Measurements from ENCODE around the gene LEUTX. TPM values are rescaled to one million over a fixed set of nuclear protein-coding genes. Genes with fewer than 3 reads are reported as not detected.

LEUTX gene
- total and polyA plus RNA-seq, 4 donors: not detected

DNA sequence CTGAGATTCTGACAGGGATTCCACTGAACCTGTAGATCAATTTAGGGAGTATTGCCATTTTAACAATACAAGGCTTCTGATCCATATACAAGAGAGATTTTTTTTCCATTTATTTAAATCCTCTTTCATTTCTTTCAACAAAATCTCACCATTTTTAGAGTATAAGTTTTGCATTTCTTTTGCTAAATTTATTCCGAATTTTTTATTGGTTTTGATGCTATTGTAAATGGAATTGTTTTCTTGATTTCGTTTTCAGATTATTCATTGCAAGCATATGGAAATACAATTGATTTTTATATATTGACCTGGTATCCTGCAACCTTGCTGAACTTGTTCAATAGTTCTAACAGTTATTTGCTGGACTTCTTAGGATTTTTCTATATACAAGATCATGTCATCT lies 18.4 kb downstream of the LEUTX start:
- Histone ChIP-seq H3K27ac (ENCODE audit: low read depth in 1 of 2, low read length in 2 of 2) (no peak overlapping the region), H3K4me1 (ENCODE audit: control insufficient read depth in 4 of 4, insufficient read depth in 4 of 4, low read length in 3 of 4) (peaks cover 0 to 4% (median 1%) of the 10 kb centered on the region in 4 donors), H3K9ac (ENCODE audit: low read depth in 1 of 2, low read length in 2 of 2) (no peak overlapping the region), H3K4me3 (ENCODE audit: low read depth in 1 of 3, low read length in 3 of 3) (no peak overlapping the region), H3K27me3 (ENCODE audit: control insufficient read depth in 4 of 4, insufficient read depth in 4 of 4, low read length in 3 of 4) (peaks cover 0 to 3% (median 1%) of the 10 kb centered on the region in 4 donors), H3K9me3 (ENCODE audit: control insufficient read depth in 4 of 4, low read length in 3 of 4) (no peaks in the 10 kb centered on the region), H3K36me3 (ENCODE audit: control insufficient read depth in 4 of 4, insufficient read depth in 3 of 4, low read depth in 1 of 4, low read length in 3 of 4) (no peaks in the 10 kb centered on the region)
- 48% methylated on average over 2 of the region's 2 CpGs for WGBS
- DNase-seq (ENCODE audit: low spot score): no peak
- TF ChIP-seq HNF4A (conservative IDR thresholded peaks at IDR 0.05) (no peak), YY1 (IDR thresholded peaks at IDR 0.05) (no peak), RAD21 (IDR thresholded peaks at IDR 0.05) (no peak), RXRA (IDR thresholded peaks at IDR 0.05) (no peak), NR2F2 (IDR thresholded peaks at IDR 0.05) (no peak), EGR1 (IDR thresholded peaks at IDR 0.05; ENCODE audit: low read depth in 2 of 2) (no peak)
- TF ChIP-seq, protein P1, sequence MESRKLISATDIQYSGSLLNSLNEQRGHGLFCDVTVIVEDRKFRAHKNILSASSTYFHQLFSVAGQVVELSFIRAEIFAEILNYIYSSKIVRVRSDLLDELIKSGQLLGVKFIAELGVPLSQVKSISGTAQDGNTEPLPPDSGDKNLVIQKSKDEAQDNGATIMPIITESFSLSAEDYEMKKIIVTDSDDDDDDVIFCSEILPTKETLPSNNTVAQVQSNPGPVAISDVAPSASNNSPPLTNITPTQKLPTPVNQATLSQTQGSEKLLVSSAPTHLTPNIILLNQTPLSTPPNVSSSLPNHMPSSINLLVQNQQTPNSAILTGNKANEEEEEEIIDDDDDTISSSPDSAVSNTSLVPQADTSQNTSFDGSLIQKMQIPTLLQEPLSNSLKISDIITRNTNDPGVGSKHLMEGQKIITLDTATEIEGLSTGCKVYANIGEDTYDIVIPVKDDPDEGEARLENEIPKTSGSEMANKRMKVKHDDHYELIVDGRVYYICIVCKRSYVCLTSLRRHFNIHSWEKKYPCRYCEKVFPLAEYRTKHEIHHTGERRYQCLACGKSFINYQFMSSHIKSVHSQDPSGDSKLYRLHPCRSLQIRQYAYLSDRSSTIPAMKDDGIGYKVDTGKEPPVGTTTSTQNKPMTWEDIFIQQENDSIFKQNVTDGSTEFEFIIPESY (IDR thresholded peaks at IDR 0.05): no peak

DNA sequence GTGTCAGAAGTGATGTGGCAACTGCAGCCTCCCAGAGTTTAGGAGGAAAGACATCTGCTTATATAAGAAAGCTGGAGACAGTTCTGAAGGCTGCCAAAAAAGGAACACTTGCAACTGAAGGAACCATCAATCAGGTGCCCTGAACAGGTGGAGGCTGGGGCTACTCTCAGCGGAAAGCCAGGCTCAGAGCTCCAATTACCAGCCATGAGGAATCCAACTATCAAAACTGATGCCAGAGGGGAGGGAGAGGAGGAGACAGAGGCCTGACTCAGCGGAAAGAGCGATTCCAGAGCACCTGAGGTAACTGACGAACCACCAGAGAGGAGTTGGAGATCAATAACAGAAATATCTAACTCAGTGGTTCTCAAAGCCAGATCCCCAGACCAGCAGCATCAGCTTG lies 24.3 kb downstream of the LEUTX start:
- no peak overlapping the region for H3K27ac ChIP-seq (ENCODE audit: low read depth in 1 of 2, low read length in 2 of 2)
- no peaks in the 10 kb centered on the region for H3K9me3 ChIP-seq (ENCODE audit: control insufficient read depth in 4 of 4, low read length in 3 of 4)
- H3K36me3 ChIP-seq (ENCODE audit: control insufficient read depth in 4 of 4, insufficient read depth in 3 of 4, low read depth in 1 of 4, low read length in 3 of 4): no peaks in the 10 kb centered on the region
- peaks cover 0 to 2% (median 0%) of the 10 kb centered on the region in 4 donors for H3K27me3 ChIP-seq (ENCODE audit: control insufficient read depth in 4 of 4, insufficient read depth in 4 of 4, low read length in 3 of 4)
- H3K4me1 ChIP-seq (ENCODE audit: control insufficient read depth in 4 of 4, insufficient read depth in 4 of 4, low read length in 3 of 4): no peaks in the 10 kb centered on the region
- TF ChIP-seq RXRA (IDR thresholded peaks at IDR 0.05) (no peak), YY1 (IDR thresholded peaks at IDR 0.05) (no peak), HNF4G (IDR thresholded peaks at IDR 0.05) (no peak), NR2F2 (IDR thresholded peaks at IDR 0.05) (no peak), SP1 (IDR thresholded peaks at IDR 0.05) (no peak), FOXA2 (IDR thresholded peaks at IDR 0.05) (no peak)
- TF ChIP-seq, protein P2, sequence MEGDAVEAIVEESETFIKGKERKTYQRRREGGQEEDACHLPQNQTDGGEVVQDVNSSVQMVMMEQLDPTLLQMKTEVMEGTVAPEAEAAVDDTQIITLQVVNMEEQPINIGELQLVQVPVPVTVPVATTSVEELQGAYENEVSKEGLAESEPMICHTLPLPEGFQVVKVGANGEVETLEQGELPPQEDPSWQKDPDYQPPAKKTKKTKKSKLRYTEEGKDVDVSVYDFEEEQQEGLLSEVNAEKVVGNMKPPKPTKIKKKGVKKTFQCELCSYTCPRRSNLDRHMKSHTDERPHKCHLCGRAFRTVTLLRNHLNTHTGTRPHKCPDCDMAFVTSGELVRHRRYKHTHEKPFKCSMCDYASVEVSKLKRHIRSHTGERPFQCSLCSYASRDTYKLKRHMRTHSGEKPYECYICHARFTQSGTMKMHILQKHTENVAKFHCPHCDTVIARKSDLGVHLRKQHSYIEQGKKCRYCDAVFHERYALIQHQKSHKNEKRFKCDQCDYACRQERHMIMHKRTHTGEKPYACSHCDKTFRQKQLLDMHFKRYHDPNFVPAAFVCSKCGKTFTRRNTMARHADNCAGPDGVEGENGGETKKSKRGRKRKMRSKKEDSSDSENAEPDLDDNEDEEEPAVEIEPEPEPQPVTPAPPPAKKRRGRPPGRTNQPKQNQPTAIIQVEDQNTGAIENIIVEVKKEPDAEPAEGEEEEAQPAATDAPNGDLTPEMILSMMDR (IDR thresholded peaks at IDR 0.05; ENCODE audit: low read depth, low read length, missing input control): no peak
- no peak overlapping the region for H3K9ac ChIP-seq (ENCODE audit: low read depth in 1 of 2, low read length in 2 of 2)
- H3K4me3 ChIP-seq (ENCODE audit: low read depth in 1 of 3, low read length in 3 of 3): no peak overlapping the region
- DNase-seq (ENCODE audit: low spot score): no peak
- WGBS: 37% methylated on average over 4 of the region's 4 CpGs

DNA sequence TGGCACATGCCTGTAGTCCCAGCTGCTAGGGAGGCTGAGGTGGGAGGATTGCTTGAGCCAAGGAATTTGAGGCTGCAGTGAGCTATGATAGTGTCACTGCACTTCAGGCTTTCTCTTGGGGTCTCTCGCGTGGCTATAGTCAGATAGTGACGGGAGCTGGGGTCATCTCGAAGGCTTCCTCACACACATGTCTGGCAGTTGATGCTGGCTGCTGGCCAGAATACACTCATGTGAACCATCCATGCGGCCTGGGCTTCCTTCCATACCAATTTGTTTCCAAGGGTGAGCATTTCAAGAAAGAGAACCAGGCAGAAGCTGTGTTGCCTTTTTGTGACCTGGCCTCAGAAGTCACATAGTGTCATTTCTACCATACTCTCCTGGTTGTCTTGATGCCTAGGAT lies 26.4 kb downstream of the LEUTX start:
- peaks cover 0 to 2% (median 0%) of the 10 kb centered on the region in 4 donors for H3K27me3 ChIP-seq (ENCODE audit: control insufficient read depth in 4 of 4, insufficient read depth in 4 of 4, low read length in 3 of 4)
- no peak overlapping the region for H3K9ac ChIP-seq (ENCODE audit: low read depth in 1 of 2, low read length in 2 of 2)
- no peaks in the 10 kb centered on the region for H3K4me1 ChIP-seq (ENCODE audit: control insufficient read depth in 4 of 4, insufficient read depth in 4 of 4, low read length in 3 of 4)
- no peak for DNase-seq (ENCODE audit: low spot score)
- no peaks in the 10 kb centered on the region for H3K36me3 ChIP-seq (ENCODE audit: control insufficient read depth in 4 of 4, insufficient read depth in 3 of 4, low read depth in 1 of 4, low read length in 3 of 4)
- WGBS: 42% methylated on average over 5 of the region's 5 CpGs
- no peak overlapping the region for H3K4me3 ChIP-seq (ENCODE audit: low read depth in 1 of 3, low read length in 3 of 3)
- H3K9me3 ChIP-seq (ENCODE audit: control insufficient read depth in 4 of 4, low read length in 3 of 4): no peaks in the 10 kb centered on the region
- H3K27ac ChIP-seq (ENCODE audit: low read depth in 1 of 2, low read length in 2 of 2): no peak overlapping the region
- TF ChIP-seq FOXA1 (IDR thresholded peaks at IDR 0.05) (no peak), SP1 (IDR thresholded peaks at IDR 0.05) (no peak), GABPA (IDR thresholded peaks at IDR 0.05 in 1 of 2, conservative IDR thresholded peaks at IDR 0.05 in 1 of 2) (no peak), HNF4G (IDR thresholded peaks at IDR 0.05) (no peak), NR2F2 (IDR thresholded peaks at IDR 0.05) (no peak), RAD21 (IDR thresholded peaks at IDR 0.05) (no peak), EGR1 (IDR thresholded peaks at IDR 0.05; ENCODE audit: low read depth in 2 of 2) (no peak), TAF1 (conservative IDR thresholded peaks at IDR 0.05) (no peak), RXRA (IDR thresholded peaks at IDR 0.05) (no peak), JUND (IDR thresholded peaks at IDR 0.05) (no peak)
- TF ChIP-seq, protein P3, sequence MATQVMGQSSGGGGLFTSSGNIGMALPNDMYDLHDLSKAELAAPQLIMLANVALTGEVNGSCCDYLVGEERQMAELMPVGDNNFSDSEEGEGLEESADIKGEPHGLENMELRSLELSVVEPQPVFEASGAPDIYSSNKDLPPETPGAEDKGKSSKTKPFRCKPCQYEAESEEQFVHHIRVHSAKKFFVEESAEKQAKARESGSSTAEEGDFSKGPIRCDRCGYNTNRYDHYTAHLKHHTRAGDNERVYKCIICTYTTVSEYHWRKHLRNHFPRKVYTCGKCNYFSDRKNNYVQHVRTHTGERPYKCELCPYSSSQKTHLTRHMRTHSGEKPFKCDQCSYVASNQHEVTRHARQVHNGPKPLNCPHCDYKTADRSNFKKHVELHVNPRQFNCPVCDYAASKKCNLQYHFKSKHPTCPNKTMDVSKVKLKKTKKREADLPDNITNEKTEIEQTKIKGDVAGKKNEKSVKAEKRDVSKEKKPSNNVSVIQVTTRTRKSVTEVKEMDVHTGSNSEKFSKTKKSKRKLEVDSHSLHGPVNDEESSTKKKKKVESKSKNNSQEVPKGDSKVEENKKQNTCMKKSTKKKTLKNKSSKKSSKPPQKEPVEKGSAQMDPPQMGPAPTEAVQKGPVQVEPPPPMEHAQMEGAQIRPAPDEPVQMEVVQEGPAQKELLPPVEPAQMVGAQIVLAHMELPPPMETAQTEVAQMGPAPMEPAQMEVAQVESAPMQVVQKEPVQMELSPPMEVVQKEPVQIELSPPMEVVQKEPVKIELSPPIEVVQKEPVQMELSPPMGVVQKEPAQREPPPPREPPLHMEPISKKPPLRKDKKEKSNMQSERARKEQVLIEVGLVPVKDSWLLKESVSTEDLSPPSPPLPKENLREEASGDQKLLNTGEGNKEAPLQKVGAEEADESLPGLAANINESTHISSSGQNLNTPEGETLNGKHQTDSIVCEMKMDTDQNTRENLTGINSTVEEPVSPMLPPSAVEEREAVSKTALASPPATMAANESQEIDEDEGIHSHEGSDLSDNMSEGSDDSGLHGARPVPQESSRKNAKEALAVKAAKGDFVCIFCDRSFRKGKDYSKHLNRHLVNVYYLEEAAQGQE (IDR thresholded peaks at IDR 0.05): no peak
- TF ChIP-seq, protein P4, sequence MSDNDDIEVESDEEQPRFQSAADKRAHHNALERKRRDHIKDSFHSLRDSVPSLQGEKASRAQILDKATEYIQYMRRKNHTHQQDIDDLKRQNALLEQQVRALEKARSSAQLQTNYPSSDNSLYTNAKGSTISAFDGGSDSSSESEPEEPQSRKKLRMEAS (IDR thresholded peaks at IDR 0.05): no peak
- TF ChIP-seq, protein P5, sequence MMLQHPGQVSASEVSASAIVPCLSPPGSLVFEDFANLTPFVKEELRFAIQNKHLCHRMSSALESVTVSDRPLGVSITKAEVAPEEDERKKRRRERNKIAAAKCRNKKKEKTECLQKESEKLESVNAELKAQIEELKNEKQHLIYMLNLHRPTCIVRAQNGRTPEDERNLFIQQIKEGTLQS (IDR thresholded peaks at IDR 0.05): no peak
- TF ChIP-seq, protein P1 (IDR thresholded peaks at IDR 0.05): no peak

Measured in liver (tissue), 9 donors.